ENCODE results near the gene AP1S1. TPM values are rescaled to one million over a fixed set of nuclear protein-coding genes. Genes with fewer than 3 reads are reported as not detected.
A peak's percentile ranks its signal among the peaks of the same experiment; 100 is the strongest.

AP1S1 gene
- total and polyA plus RNA-seq, 2 of the 13 experiments (the other 11 are each of a cell fraction or from before 2014, with no cell fraction given) = 57.5 to 68.1 TPM

DNA sequence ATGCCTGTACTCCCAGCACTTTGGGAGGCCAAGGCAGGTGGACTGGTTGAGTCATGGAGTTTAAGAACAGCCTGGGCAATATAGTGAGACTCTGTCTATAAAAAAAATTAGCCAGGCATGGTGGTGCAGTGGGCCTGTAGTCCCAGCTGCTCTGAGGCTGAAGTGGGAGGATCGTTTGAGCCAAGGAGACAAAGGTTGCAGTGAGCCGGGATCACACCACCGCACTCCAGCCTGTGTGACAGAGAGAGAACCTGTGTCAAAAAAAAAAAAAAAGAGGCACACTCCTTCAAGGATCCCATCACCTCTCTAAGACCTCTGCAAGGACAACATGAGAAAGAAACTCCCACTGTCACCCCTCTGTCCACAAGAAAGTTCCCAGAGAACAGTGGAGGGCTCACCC is 21.4 kb downstream of the AP1S1 start (continued):
- TF ChIP-seq, protein P1, sequence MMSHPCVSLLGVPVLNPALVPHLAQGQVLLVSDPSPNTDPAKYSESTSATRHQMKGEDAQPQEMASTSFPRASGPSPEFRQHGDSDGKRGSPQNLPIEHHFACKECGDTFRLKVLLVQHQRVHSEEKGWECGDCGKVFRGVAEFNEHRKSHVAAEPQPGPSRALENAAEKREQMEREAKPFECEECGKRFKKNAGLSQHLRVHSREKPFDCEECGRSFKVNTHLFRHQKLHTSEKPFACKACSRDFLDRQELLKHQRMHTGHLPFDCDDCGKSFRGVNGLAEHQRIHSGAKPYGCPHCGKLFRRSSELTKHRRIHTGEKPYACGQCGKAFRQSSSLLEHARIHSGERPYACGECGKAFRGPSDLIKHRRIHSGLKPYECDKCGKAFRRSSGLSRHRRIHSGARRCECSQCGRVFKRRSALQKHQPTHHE (CRISPR knock-in tag; IDR thresholded peaks at IDR 0.05; ENCODE audit: borderline replicate concordance) = no peak
- TF ChIP-seq CHD2 (IDR thresholded peaks at IDR 0.05; ENCODE audit: low read depth, low read length) (no peak), ZNF839 (CRISPR knock-in tag; IDR thresholded peaks at IDR 0.05; ENCODE audit: borderline replicate concordance) (no peak)

DNA sequence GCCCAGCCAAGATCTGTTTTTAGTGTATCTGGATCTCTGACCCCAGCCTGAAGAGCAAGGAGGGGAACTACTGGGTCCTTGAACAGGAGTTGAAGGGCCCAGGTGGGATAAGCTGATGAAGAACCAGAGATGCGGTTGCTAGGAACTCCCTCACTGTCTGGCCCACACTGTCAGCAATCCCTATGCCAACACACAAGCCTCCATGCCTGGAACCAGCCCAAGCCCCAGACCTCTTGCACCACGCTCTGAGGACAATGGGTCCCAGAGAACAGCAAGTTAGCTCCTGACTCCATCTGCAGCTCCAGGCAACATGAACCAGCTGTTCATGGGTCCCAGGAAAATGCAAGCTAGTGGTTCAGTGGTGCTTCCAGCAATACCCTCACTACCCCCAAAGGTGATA is 23.4 kb downstream of the AP1S1 start:
- WGBS (ENCODE audit: low lambda C conversion rate) = 47% methylated on average over 2 of the region's 2 CpGs

DNA sequence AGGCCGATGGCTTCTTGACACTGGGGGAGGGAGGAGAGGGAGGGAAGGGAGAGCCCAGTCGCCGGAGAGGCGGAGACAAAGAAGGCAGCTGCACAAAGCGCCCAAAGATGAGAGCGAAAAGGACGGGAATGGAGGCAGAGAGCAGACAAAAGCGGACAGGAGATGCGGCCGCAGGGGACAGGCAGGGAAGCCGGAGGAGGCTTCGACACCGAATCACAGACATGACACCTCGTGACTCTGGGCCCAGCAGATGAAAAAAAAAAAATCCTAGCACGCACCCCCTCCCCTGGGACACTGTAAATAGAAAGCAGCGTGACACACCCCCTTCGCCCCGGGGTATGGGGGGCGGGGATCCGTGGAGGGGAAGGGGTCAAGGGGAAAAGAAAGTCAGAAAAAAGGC is 24.8 kb downstream of the AP1S1 start:
- Histone ChIP-seq H3K9me3 (ENCODE audit: low read length) (no peaks in the 10 kb centered on the region), H3K27ac (ENCODE audit: extremely low read length, insufficient read depth, low read length) (no peak overlapping the region), H3K27me3 (ENCODE audit: control insufficient read depth in 1 of 2, insufficient read depth in 2 of 2, low read length in 2 of 2) (peaks cover 13 to 51% of the 10 kb centered on the region in 2 experiments), H3K4me2 (ENCODE audit: low read depth, low read length) (peak overlapping the region; percentile 32; the same call in 1 of the 2 replicates), H3K9ac (ENCODE audit: insufficient read depth, low read depth, low read length) (no peak overlapping the region), H3K36me3 (replicated peaks in 1 of 2; ENCODE audit: control insufficient read depth in 1 of 2, insufficient read depth in 2 of 2, low read length in 2 of 2) (no peaks in the 10 kb centered on the region), H3K4me3 (replicated peaks in 1 of 3; ENCODE audit: insufficient read depth in 1 of 3, low read depth in 2 of 3, low read length in 3 of 3) (peak overlapping the region in 1 of 3 experiments; percentile 56; a peak in 1 of 6 replicates), H3K4me1 (ENCODE audit: insufficient read depth, low read length) (peaks cover 47% of the 10 kb centered on the region), H3K79me2 (ENCODE audit: insufficient read depth, low read length) (no peaks in the 10 kb centered on the region), H2AFZ (ENCODE audit: low read length) (no peak overlapping the region), H4K20me1 (ENCODE audit: insufficient read depth, low read length) (no peaks in the 10 kb centered on the region)
- WGBS (ENCODE audit: low lambda C conversion rate) = 9% methylated on average over 20 of the region's 20 CpGs
- ChIA-PET POLR2A (no interaction called here), CTCF (ENCODE audit: low intra/inter-chr PET ratio, low total read pairs) (no interaction called here)
- in situ Hi-C loops (cut with HindIII; ENCODE audit: extremely low pct_ligation_motif_present, low pct_unique_long_range_greater_than_20kb) = no loop called here
- intact Hi-C loops (cut with micrococcal nuclease; ENCODE audit: unreplicated experiment) = no loop called here
- no peak for FAIRE-seq
- DNase-seq (ENCODE audit: low spot score) = no peak
- no TSS peak for BruUV-seq (replicated peaks)
- TF ChIP-seq, protein P2, sequence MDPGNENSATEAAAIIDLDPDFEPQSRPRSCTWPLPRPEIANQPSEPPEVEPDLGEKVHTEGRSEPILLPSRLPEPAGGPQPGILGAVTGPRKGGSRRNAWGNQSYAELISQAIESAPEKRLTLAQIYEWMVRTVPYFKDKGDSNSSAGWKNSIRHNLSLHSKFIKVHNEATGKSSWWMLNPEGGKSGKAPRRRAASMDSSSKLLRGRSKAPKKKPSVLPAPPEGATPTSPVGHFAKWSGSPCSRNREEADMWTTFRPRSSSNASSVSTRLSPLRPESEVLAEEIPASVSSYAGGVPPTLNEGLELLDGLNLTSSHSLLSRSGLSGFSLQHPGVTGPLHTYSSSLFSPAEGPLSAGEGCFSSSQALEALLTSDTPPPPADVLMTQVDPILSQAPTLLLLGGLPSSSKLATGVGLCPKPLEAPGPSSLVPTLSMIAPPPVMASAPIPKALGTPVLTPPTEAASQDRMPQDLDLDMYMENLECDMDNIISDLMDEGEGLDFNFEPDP (CRISPR knock-in tag; conservative IDR thresholded peaks at IDR 0.05) = no peak
- TF ChIP-seq ZNF564 (CRISPR knock-in tag; IDR thresholded peaks at IDR 0.05) (no peak), ONECUT2 (CRISPR knock-in tag; IDR thresholded peaks at IDR 0.05) (no peak)
- no peak for ATAC-seq

More for the DNA sequence above, 23.4 kb downstream of the AP1S1 start:
- intact Hi-C loops (cut with micrococcal nuclease; ENCODE audit: unreplicated experiment) = no loop called here
- Histone ChIP-seq H2AFZ (ENCODE audit: low read length) (no peak overlapping the region), H3K9me3 (ENCODE audit: low read length) (no peaks in the 10 kb centered on the region), H4K20me1 (ENCODE audit: insufficient read depth, low read length) (no peaks in the 10 kb centered on the region), H3K27me3 (ENCODE audit: control insufficient read depth in 1 of 2, insufficient read depth in 2 of 2, low read length in 2 of 2) (peaks cover 16 to 66% of the 10 kb centered on the region in 2 experiments), H3K79me2 (ENCODE audit: insufficient read depth, low read length) (no peaks in the 10 kb centered on the region), H3K27ac (ENCODE audit: extremely low read length, insufficient read depth, low read length) (no peak overlapping the region), H3K4me2 (ENCODE audit: low read depth, low read length) (no peak overlapping the region), H3K4me1 (ENCODE audit: insufficient read depth, low read length) (peaks cover 54% of the 10 kb centered on the region), H3K9ac (ENCODE audit: insufficient read depth, low read depth, low read length) (no peak overlapping the region), H3K4me3 (replicated peaks in 1 of 3; ENCODE audit: insufficient read depth in 1 of 3, low read depth in 2 of 3, low read length in 3 of 3) (no peak overlapping the region), H3K36me3 (replicated peaks in 1 of 2; ENCODE audit: control insufficient read depth in 1 of 2, insufficient read depth in 2 of 2, low read length in 2 of 2) (no peaks in the 10 kb centered on the region)
- in situ Hi-C loops (cut with HindIII; ENCODE audit: extremely low pct_ligation_motif_present, low pct_unique_long_range_greater_than_20kb) = no loop called here
- ChIA-PET CTCF (ENCODE audit: low intra/inter-chr PET ratio, low total read pairs) (no interaction called here), POLR2A (no interaction called here)
- no peak for FAIRE-seq
- no peak for DNase-seq (ENCODE audit: low spot score)
- ATAC-seq = no peak
- BruUV-seq (replicated peaks) = no TSS peak
- TF ChIP-seq RFX5 (IDR thresholded peaks at IDR 0.05; ENCODE audit: low read depth, low read length) (peak; percentile 46; the same call in 1 of the 2 replicates), POGZ (CRISPR knock-in tag; IDR thresholded peaks at IDR 0.05) (no peak)

Data from HepG2 (cell line).